ENCODE results near the gene OR51E2. TPM values are rescaled to one million over a fixed set of nuclear protein-coding genes. Genes with fewer than 3 reads are reported as not detected.

OR51E2 gene
- total and polyA plus RNA-seq, 7 donors = 0.63 to 24.8 (median 2.5) TPM; not detected in 2

- Histone ChIP-seq H3K27me3 (no peaks in the 10 kb centered on the region), H3K9me3 (no peaks in the 10 kb centered on the region), H3K4me3 (no peak within 1 kb of the TSS), H3K36me3 (no peaks in the 10 kb centered on the region), H3K4me1 (peaks cover 0 to 52% (median 47%) of the 10 kb centered on the region in 4 donors), H3K27ac (peak within 1 kb of the TSS in 1 of 4 donors; percentile 72)
- intact Hi-C loops (cut with DNase I) = loop anchor here (5.0 kb wide), 1 partner anchor 54 kb away; the partner anchor contains the start of gene OR51E2
- DNase-seq = no peak
- 62 to 82% methylated on average over 3 of the region's 3 CpGs for WGBS, 2 donors
- TF ChIP-seq POLR2A (IDR thresholded peaks at IDR 0.05) (no peak), EP300 (IDR thresholded peaks at IDR 0.05) (no peak), CTCF (IDR thresholded peaks at IDR 0.05) (no peak), POLR2AphosphoS5 (IDR thresholded peaks at IDR 0.05) (no peak)
Observed at GRCh38 chr11:4643682-4644081, 54.0 kb downstream of the OR51E2 start, which contains the start of gene OR51E1. OR51E1 (plus strand) TSS chr11:4643982; CDS start chr11:4652527, 8,545 bp downstream.

- TF ChIP-seq POLR2AphosphoS5 (IDR thresholded peaks at IDR 0.05) (no peak), EP300 (IDR thresholded peaks at IDR 0.05) (no peak), CTCF (IDR thresholded peaks at IDR 0.05) (no peak), POLR2A (IDR thresholded peaks at IDR 0.05) (no peak)
- intact Hi-C loops (cut with DNase I) = loop anchor here (5.0 kb wide), 1 partner anchor 54 kb away; the partner anchor contains the start of gene OR51E2
- no peaks in the 10 kb centered on the region for H3K27me3 ChIP-seq
- 54 to 71% methylated on average over 5 of the region's 5 CpGs for WGBS, 2 donors
- H3K36me3 ChIP-seq = no peaks in the 10 kb centered on the region
- no peak overlapping the region for H3K27ac ChIP-seq
- no peak for DNase-seq
- H3K4me1 ChIP-seq = peaks cover 0 to 48% (median 44%) of the 10 kb centered on the region in 4 donors
- H3K4me3 ChIP-seq = no peak overlapping the region
- no peaks in the 10 kb centered on the region for H3K9me3 ChIP-seq
Observed at GRCh38 chr11:4643076-4643475, 54.6 kb downstream of the OR51E2 start.

GRCh38 chr11:4642043-4642442 is 55.6 kb downstream of the OR51E2 start:
- 85 to 86% methylated on average over 7 of the region's 7 CpGs for WGBS, 2 donors
- intact Hi-C loops (cut with DNase I) = loop anchor here (5.0 kb wide), 1 partner anchor 55 kb away; the partner anchor contains the start of gene OR51E2
- TF ChIP-seq CTCF (IDR thresholded peaks at IDR 0.05) (no peak), EP300 (IDR thresholded peaks at IDR 0.05) (no peak), POLR2A (IDR thresholded peaks at IDR 0.05) (no peak), POLR2AphosphoS5 (IDR thresholded peaks at IDR 0.05) (no peak)
- Histone ChIP-seq H3K9me3 (no peaks in the 10 kb centered on the region), H3K27ac (no peak overlapping the region), H3K4me3 (no peak overlapping the region), H3K4me1 (peaks cover 0 to 43% (median 36%) of the 10 kb centered on the region in 4 donors), H3K36me3 (no peaks in the 10 kb centered on the region), H3K27me3 (no peaks in the 10 kb centered on the region)
- no peak for DNase-seq

- intact Hi-C loops (cut with DNase I) = loop anchor here (5.0 kb wide), 1 partner anchor 56 kb away; the partner anchor contains the start of gene OR51E2
- Histone ChIP-seq H3K27ac (no peak overlapping the region), H3K27me3 (no peaks in the 10 kb centered on the region), H3K4me3 (no peak overlapping the region), H3K36me3 (no peaks in the 10 kb centered on the region), H3K9me3 (no peaks in the 10 kb centered on the region), H3K4me1 (peaks cover 0 to 42% (median 33%) of the 10 kb centered on the region in 4 donors)
- TF ChIP-seq POLR2A (IDR thresholded peaks at IDR 0.05) = no peak
- no peak for TF ChIP-seq CTCF (IDR thresholded peaks at IDR 0.05)
- TF ChIP-seq POLR2AphosphoS5 (IDR thresholded peaks at IDR 0.05) = no peak
- no peak for TF ChIP-seq EP300 (IDR thresholded peaks at IDR 0.05)
- no peak for DNase-seq
- whole genome bisulfite sequencing, 2 donors = 90 to 91% methylated on average over 7 of the region's 7 CpGs
Observed at GRCh38 chr11:4641501-4641900, 56.2 kb downstream of the OR51E2 start.

Data from sigmoid colon (tissue), 7 donors.